HepG2 (cell line): ENCODE results near the gene STK17A. TPM values are rescaled to one million over a fixed set of nuclear protein-coding genes. Genes with fewer than 3 reads are reported as not detected.

ENCODE experiments used
- FOSL2 ChIP-seq: sonication (generic); formaldehyde crosslinking; IDR thresholded peaks from 2 replicates; pipeline ENCODE4 v1.4.0; 2020; ENCODE audit warnings: missing genetic modification reagents
- FOXK2 ChIP-seq: fragments of 450-650 bp; IDR thresholded peaks from 2 replicates; pipeline ENCODE4 v1.6.1; 2016
- GATAD2A ChIP-seq: IDR thresholded peaks from 2 replicates; pipeline ENCODE4 v1.6.1; 2016
- MAFF ChIP-seq: IDR thresholded peaks from 2 replicates; pipeline ENCODE4 v1.6.1; 2011; ENCODE audit warnings: low read depth, low read length, improper control_type of control experiment
- MAX ChIP-seq: IDR thresholded peaks from 2 replicates; pipeline ENCODE4 v1.6.1; 2012; ENCODE audit warnings: inconsistent platforms
- PATZ1 ChIP-seq: sonication (generic); formaldehyde crosslinking; IDR thresholded peaks from 2 replicates; pipeline ENCODE4 v1.4.0; 2020; ENCODE audit warnings: missing genetic modification reagents
- TCF7 ChIP-seq: sonication (generic); IDR thresholded peaks from 2 replicates; pipeline ENCODE4 v1.6.1; 2016; ENCODE audit warnings: antibody characterized with exemption, low read depth
- USF2 ChIP-seq, 2 experiments: sonication (generic) in 1 of 2; formaldehyde crosslinking in 1 of 2; IDR thresholded peaks; 2 replicates each; pipeline versions ENCODE4 v1.5.1 to v1.6.1; 2011 to 2020; ENCODE audit warnings: borderline replicate concordance in 1 of 2, low read depth in 1 of 2, low read length in 1 of 2, mild to moderate bottlenecking in 1 of 2, missing genetic modification reagents in 1 of 2, moderate library complexity in 1 of 2
- ZHX1 ChIP-seq: sonication (generic); formaldehyde crosslinking; IDR thresholded peaks from 2 replicates; pipeline ENCODE4 v1.8.1; 2022; ENCODE audit warnings: low read depth, mild to moderate bottlenecking, missing genetic modification reagents
- ZNF264 ChIP-seq: sonication (generic); formaldehyde crosslinking; IDR thresholded peaks from 2 replicates; pipeline ENCODE4 v1.4.0; 2020; ENCODE audit warnings: missing genetic modification reagents
- ZNF407 ChIP-seq: sonication (generic); formaldehyde crosslinking; IDR thresholded peaks from one replicate; pipeline ENCODE4 v1.5.1; 2020; ENCODE audit warnings: mild to moderate bottlenecking, missing genetic modification reagents; ENCODE audit errors: not compliant biosample characterization
- ZNF674 ChIP-seq: sonication (generic); formaldehyde crosslinking; IDR thresholded peaks from 2 replicates; pipeline ENCODE4 v1.5.0; 2020; ENCODE audit warnings: low read depth, mild to moderate bottlenecking, missing genetic modification reagents
- ZNF766 ChIP-seq: sonication (generic); formaldehyde crosslinking; IDR thresholded peaks from 2 replicates; pipeline ENCODE4 v1.5.0; 2020; ENCODE audit warnings: missing genetic modification reagents, borderline replicate concordance
- polyA plus RNA-seq, 8 experiments: library from polyadenylated mRNA; depleted of rRNA in 3 of 8; stranded (reverse) in 7 of 8; unstranded in 1 of 8; fragments of >200 nt; fragmentation: Illumina TruSeq in 4 of 8; extraction: Trizol in 4 of 8; gene quantifications; 2 replicates each; pipeline versions ENCODE4 v1.2.1 to v1.2.3, GENCODE V29; 2011 to 2016; ENCODE audit warnings: low read depth in 4 of 8, missing spikeins in 1 of 8, mixed read lengths in 1 of 8; ENCODE audit not compliant: insufficient read depth in 1 of 8
- total RNA-seq, 5 experiments: library from RNA; depleted of rRNA; stranded (reverse); fragments of >200 nt; fragmentation: Illumina TruSeq; extraction: Trizol; gene quantifications; 2 replicates each; pipeline ENCODE4 v1.2.3, GENCODE V29; 2016; ENCODE audit warnings: low read depth in 1 of 5

Gene STK17A
- total and polyA plus RNA-seq, 2 of the 13 experiments (the other 11 are each of a cell fraction or from before 2014, with no cell fraction given), result 18.6 to 24.3 TPM

GRCh38 chr7:43584195-43584586 lies 1.3 kb downstream of the STK17A start (continued):
- TF ChIP-seq PATZ1 (no peak), FOSL2 (peak; percentile 53), ZNF766 (CRISPR knock-in tag) (no peak), MAX (peak; percentile 73), MAFF (peak; percentile 39; the same call in 1 of the 2 replicates), TCF7 (no peak), ZNF674 (CRISPR knock-in tag) (no peak), GATAD2A (CRISPR knock-in tag) (peak; percentile 57; the same call in 1 of the 2 replicates), ZNF407 (CRISPR knock-in tag) (no peak), ZHX1 (no peak), FOXK2 (no peak), ZNF264 (0 out of 2 replicates have a peak, but pooled peaks have one; percentile 41), USF2 (IDR thresholded peaks at IDR 0.05; ENCODE audit: low read depth, low read length) (no peak), USF2 (CRISPR knock-in tag; IDR thresholded peaks at IDR 0.05; ENCODE audit: borderline replicate concordance) (no peak)
